C4-2B (cell line): ENCODE data around the gene C10orf120.

Source experiments
- ZFX ChIP-seq: fragments of 450-650 bp; IDR thresholded peaks from 2 replicates; pipeline ENCODE4 v1.6.1; 2017
- TF ChIP-seq, protein P1 (sequence below): fragments of 450-650 bp; conservative IDR thresholded peaks from 2 replicates; pipeline ENCODE4 v1.5.1; 2017; ENCODE audit warnings: mild to moderate bottlenecking

- TF ChIP-seq, protein P1, sequence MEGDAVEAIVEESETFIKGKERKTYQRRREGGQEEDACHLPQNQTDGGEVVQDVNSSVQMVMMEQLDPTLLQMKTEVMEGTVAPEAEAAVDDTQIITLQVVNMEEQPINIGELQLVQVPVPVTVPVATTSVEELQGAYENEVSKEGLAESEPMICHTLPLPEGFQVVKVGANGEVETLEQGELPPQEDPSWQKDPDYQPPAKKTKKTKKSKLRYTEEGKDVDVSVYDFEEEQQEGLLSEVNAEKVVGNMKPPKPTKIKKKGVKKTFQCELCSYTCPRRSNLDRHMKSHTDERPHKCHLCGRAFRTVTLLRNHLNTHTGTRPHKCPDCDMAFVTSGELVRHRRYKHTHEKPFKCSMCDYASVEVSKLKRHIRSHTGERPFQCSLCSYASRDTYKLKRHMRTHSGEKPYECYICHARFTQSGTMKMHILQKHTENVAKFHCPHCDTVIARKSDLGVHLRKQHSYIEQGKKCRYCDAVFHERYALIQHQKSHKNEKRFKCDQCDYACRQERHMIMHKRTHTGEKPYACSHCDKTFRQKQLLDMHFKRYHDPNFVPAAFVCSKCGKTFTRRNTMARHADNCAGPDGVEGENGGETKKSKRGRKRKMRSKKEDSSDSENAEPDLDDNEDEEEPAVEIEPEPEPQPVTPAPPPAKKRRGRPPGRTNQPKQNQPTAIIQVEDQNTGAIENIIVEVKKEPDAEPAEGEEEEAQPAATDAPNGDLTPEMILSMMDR: no peak
- no peak for TF ChIP-seq ZFX
These were observed 27.0 kb downstream of the C10orf120 start for GRCh38 chr10:122672655-122673054.
